Measurements from ENCODE around the gene WDR64.
"Not testable (repeated sequence)": the region's sequence is repeated elsewhere in the genome, so short reads cannot be mapped to it uniquely, and the experiment has no call there.

The WDR64 gene

DNA sequence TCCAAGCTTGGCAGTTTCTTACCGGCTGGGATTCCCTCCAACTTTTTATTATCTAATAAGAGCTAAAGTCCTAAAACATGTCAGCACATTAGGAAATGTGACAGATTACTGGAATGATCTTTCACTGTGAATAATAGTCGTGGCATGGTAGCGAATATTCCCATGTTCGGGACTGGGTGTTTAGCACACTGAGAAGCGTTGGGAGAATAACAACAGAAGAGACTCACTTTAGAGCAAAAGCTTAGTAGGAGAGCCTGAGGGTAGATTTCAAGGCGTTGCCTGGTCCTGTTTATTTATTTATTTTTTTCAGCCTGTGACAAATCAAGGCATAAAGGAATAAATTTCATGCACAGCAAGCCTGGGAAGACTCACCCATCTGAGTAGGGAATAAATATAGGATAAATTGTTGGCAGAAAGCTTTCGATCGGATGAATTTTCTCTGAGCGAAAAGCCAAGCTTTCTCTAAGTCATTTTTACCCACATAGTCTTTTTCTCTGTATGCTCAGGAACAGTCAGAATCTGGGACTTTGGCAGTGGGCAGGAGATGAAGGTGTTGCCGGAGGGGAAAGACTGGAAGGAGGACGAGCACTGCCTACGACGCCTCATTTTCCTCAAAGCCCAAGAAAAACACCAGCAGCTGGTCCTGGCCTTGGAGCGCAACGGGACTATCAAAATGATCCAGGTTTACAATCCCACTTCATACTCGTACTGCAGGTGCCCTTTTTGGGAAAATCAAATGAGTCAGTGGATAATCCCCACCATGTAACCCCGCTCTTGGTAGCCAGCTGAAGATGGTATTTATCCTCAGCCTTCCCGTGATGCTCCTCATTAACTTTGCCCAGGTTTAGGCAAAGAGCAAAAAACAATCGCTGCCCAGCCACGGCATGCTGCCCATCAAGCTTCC is 97.2 kb downstream of the WDR64 start:
- DNase-seq, result no peak

GRCh38 chr1:241749945-241750695 is 98.0 kb downstream of the WDR64 start:
- no peak for DNase-seq

DNA sequence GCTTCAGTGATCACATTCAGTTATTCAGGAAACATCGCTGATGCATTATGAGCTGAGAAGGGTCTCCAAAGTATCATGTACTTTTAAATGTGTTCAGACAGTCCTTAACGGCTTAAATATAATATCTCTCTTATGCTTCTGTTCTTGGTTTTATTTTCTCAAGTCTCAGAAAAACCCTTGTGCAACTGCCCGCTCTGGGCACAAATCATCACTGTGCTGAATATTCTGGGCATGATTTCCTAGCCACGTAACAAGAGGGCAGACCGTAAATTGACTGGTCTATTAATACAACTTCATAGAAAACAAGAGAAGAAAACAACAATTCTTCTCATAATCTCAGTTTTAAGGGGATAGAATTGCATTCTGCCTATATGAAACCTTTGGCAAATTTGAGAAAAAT is 99.4 kb downstream of the WDR64 start:
- DNase-seq, result no peak

DNA sequence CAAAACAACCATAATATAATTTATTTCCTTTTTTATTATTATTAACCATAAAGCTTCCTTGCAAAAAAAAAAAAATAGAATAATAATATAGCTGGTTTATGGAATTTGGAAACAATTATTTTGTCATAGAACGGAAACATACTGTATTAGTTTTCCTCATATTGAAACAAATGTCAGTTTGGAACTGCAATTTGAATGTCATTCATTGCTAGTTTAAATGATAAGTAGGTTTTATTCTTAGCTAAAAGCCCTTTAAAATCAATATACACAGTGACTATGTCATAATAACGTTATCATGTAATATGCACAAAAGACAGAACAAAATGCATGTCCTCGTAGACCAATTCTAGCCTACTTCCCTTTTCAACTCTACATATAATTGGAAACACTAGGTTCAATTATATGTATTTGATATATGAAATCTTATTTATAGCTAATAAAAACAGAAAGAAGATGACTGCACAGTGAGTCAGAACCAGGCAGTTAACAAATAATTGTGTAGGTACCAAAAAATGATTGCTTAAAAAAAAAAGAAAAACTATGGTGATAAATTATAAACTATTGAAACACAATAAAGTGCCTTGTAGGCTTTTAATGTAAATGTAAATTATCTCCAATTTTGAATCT is 110.7 kb downstream of the WDR64 start:
- DNase-seq, result no peak

- DNase-seq, result no peak
Measured at GRCh38 chr1:241765390-241765789, 113.3 kb downstream of the WDR64 start.

DNA sequence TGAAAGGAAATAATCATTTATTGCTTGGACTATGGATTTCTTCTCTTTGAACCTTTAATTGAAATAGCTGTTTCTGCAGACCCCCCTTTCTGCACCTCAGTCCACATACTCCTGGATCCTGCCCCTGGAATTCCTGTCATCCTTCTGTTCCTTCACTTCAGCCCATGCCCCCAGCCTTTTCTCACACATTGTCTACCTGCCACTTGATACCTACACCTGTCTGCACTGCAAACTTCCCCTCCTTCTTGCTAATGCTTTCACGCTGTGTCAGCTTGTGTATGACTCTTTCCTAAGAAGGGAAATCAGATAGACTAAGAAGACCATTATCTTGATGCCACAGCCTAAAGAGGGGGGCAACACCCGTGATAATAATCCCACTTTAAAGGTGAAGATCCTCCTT is 115.7 kb downstream of the WDR64 start:
- no peak for DNase-seq

GRCh38 chr1:241770115-241770514 is 118.0 kb downstream of the WDR64 start:
- no peak for DNase-seq

- DNase-seq, result no peak
Measured at GRCh38 chr1:241771117-241771516, 119.0 kb downstream of the WDR64 start.

- no peak for DNase-seq
Measured at GRCh38 chr1:241772932-241773500, 120.9 kb downstream of the WDR64 start.

DNA sequence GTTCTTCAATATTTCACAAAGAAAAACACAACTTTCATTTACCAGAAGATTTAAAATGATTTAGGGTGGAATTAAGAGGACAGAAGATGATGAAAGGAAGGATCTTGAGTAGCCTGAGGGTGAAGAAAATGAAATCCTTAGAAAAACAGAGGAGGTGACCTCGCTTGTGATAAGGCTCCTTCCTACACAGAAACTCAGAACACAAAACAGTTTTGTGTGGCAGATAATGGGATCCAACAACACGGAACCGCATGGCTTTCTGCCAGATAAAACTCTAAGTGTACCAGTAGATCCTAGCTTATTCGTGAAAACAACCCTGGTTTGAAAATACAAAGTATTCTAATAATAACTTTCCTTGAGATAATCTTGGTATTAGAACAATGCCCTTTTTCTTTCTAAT is 121.9 kb downstream of the WDR64 start:
- no peak for DNase-seq

GRCh38 chr1:241775021-241775420 is 122.9 kb downstream of the WDR64 start:
- no peak for DNase-seq

DNA sequence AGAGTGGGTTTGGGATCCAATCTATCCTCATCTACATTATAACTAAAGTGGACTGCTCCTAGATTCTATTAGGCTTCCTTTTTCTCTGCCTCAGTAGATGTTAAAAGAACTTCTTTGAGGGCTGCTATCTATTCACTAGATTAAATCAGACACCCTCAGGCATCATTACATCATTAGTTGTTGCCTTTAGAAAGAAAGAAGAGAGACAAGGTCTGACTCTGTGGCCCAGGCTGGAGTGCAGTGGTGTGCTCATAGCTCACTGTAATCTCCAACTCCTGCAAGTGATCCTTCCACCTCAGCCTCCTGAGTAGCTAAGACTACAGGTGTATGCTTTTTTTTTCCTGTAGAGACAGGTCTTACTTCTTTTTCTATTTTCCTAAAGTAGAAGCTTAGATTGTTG is 124.8 kb downstream of the WDR64 start:
- DNase-seq, result no peak

- DNase-seq, result no peak
Measured at GRCh38 chr1:241778117-241778516, 126.0 kb downstream of the WDR64 start.

- DNase-seq, result no peak
Measured at GRCh38 chr1:241779897-241780296, 127.8 kb downstream of the WDR64 start.

GRCh38 chr1:241782396-241782795 is 130.3 kb downstream of the WDR64 start:
- DNase-seq, result no peak

DNA sequence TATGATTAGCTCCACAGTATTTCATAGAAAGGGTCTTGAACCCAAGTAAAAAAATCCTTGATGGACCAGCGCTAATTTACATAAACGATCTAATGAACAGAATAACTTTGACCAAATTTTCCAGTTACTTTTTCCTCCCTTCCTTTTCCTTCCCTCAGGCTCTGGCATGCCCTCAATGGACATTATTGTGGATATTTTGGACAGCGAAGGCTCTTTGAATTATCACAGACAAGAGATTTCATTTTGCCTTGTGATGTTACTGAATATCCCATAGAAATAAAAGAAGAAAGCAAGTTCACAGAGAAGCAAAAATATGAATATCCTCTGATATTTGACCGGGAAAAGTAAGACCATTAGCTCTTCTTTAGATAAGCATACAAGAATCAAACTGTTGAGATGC is 135.6 kb downstream of the WDR64 start:
- no peak for DNase-seq

DNA sequence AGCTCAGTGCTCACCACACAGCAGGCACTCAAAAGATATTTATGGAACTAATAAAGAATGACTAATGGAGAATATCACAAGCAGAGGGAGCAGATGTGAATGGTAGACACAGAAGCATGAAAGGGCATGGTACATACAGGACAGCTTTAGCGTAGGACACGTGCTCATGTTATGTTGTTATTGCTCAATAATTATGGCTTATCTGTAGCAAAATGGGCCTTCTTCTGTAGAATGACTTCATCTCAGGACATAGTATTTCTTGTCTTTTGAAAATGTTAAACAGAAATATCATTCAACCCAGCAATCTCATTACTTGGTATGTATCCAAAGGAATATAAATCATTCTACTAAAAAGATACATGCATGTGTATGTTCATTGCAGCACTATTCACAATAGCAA is 137.0 kb downstream of the WDR64 start:
- no peak for DNase-seq

DNA sequence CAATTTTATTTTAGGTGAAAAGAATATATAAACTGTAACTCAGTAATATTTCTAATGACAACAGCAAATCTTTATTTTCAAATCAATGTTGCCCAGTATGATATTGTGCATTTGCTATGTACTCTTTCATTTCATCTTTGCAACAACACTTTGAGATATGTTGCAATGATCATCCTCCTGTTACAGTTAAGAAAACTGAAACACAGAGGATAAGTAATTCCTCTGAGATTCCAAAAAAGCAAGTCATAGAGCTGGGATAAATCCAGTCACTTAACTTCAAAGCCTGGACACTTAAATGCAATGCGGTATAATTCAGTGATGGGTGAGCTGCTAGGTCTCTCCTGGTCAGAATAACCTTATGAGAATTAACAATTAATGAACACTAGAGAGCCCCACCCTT is 147.3 kb downstream of the WDR64 start:
- no peak for DNase-seq

DNA sequence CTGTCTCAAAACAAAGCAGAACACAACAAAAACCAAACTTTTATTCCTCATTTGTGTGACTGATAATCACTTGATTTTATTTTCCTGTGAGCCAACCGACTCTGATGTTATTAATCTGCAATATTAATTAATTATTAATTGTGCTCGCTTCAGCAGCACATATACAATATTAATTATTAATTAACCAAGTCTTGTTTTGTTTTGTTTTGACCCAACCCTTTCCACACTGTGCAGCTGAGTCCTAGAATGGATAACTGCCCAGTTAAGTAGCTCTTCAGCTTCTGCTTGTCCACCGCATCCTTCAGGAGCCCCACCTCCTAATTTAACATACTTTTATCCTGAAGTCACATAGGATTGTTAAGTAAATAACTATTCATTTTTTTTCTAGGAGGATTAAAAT is 148.6 kb downstream of the WDR64 start:
- DNase-seq, result no peak

- DNase-seq, result no peak
Measured at GRCh38 chr1:241802863-241803262, 150.8 kb downstream of the WDR64 start.

GRCh38 chr1:241804706-241805105 is 152.6 kb downstream of the WDR64 start:
- DNase-seq, result not testable (repeated sequence)

DNA sequence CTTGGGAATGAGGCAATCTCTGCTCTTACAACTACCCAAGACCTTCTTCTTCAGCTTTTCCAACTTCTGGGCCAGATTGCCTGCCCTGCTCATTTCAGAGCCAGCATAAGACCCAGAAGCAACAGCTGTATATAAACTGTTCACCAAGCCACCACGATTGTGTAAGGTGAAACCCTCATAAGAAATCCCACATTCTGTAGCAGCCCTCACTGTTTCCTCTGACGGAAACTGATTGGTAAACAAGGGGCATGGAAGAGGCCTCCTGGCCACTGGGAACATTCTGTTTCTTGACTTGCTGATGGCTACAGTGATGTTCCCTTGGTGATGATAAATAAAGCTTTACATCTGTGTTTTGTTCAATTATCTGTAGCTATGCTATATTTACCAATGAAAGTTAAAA is 156.2 kb downstream of the WDR64 start:
- DNase-seq, result no peak

DNA sequence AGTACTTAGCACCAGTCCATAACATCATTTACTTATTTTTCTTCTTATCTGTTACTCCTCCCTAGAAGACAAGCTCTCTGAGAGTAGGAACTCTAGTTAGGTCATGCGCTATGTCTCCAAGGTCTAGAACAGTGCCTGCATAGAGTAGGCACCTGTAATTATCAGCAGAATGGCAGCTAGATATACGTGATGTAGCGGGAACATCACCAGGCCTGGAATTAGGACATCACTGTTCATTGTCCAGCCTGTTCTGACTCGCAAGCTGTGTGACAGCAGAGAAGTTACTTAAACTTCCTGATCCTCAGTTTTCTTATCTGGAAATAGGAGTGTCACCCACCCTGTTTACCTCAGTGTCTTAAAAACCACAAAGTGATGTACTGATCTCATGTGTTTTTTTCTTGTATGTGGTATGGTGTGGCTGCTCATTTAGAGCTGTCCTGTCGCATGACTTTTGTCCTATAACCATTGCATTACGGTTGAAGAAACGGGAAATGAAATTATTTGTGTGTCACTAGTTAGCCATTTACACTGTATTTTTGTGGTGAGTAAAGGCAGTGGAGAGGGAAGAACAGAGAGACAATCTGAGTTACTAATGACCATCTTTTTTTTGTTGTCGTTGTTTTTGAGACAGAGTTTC is 158.8 kb downstream of the WDR64 start:
- no peak for DNase-seq
